HG03103 (cell line): ENCODE measurements around the gene C16orf54.
"Not testable (repeated sequence)": the region's sequence is repeated elsewhere in the genome, so short reads cannot be mapped to it uniquely, and the experiment has no call there.

Experiments used
- ATAC-seq: cut with Tn5 transposase; IDR thresholded peaks from one replicate; pipeline ENCODE4 v1.9.1; 2021; ENCODE audit warnings: low read depth; ENCODE audit not compliant: unreplicated experiment

The C16orf54 gene, protein sequence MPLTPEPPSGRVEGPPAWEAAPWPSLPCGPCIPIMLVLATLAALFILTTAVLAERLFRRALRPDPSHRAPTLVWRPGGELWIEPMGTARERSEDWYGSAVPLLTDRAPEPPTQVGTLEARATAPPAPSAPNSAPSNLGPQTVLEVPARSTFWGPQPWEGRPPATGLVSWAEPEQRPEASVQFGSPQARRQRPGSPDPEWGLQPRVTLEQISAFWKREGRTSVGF

DNA sequence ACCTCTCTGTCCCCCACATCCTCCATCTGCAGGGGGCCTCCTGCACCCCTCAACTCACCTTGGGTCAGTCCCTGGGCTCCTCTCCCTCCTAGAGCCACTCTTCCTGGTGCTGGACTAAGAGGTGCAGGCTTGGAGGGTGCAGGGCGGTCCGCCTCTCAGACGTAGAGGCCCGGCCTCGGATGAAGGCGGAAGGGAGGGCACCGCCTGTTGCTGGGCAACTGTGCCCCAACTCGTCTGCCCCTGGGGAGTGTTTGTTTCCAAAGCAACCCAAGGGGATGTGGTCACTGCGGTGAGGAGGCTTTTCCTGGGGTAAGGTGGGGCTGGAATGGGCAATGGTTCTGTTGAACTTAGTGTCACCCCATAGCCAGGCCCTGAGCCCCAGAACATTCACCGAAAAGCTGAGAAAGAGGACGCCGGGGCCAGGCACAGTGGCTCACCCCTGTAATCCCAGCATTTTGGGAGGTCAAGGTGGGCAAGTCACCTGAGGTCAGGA lies at the start of gene C16orf54:
C16orf54 (minus strand) TSS at position 138 of the 493 bp plus-strand sequence. CDS start 1,039 bp downstream, outside the sequence.
- ATAC-seq = no peak

DNA sequence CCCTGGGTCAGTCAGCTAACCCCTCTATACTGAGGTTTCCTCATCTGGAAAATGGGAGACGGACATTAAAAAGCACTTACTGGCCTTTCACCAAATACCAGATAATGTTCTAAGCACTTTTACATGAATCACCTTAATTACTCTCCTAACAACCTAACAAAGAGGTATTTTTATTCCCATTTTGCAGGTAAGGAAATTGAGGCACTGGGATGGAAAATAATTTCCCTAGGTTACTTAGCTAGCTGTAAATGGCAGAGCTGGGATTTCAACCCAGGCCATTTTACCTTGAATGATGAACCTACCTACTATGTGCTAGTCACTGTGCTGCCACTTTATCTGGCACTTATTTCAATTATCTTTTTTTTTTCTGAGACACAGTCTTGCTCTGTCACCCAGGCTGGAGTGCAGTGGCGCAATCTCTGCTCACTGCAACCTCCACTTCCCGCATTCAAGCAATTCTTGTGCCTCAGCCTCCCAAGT lies 48.5 kb upstream of the C16orf54 start:
- no peak for ATAC-seq

DNA sequence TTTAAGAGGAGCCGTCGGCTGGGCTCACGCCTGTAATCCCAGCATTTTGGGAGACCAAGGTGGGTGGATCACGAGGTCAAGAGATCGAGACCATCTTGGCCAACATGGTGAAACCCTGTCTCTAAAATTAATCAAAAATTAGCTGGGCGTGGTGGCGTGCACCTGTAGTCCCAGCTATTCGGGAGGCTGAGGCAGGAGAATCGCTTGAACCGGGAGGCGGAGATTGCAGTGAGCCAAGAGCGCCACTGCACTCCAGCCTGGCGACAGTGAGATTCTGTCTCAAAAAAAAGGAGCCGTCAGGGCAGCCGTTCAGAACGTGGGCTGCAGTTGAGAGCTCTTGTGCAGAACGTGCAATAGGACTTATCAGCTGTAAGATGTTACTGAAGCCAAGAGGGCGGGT lies 47.4 kb upstream of the C16orf54 start:
- ATAC-seq = not testable (repeated sequence)

DNA sequence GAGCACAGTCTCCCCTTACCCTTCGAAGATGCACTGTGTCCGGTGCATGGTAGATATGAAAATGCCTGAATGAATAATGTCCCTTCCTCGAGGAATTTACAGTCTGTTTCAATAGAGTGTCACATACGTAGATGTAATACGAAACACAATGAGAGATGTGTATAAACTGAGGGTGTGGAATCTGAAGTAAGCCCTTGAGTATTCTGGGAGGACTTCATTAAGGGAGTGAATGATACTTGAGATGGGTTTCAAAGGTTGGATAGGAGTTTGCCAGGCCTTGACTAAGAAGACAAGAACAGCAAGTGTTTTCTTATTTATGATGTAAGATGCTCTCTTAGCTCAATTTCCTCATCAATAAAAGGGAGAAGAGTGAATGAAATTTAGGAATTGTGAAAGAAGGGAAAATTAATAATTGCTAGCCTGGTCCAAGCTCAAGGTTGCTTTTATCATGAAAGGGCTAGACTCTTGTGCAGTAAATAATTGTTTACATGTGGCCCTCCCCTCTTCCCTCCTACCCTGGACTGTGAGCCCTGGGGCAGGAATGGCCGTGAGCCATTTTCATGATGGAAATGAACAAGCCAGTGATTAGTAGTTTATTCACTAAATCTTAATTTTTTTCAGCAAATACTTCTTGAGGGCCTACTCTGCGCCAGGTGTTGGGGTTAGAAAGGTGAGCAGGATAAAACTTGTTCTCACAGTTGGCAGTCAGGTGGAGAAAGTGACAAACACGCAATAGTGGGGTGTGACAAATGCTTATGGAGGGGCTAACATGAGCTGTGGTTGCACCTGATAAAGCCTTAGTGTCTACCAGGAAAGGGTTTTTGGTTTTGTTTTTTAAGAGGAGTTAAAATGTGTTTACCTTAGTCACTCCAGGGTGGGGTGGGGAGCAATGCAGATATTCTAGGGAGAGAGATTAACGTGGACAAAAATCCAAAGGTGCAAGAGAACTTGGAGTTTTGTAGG lies 46.3 kb upstream of the C16orf54 start:
- ATAC-seq = no peak

DNA sequence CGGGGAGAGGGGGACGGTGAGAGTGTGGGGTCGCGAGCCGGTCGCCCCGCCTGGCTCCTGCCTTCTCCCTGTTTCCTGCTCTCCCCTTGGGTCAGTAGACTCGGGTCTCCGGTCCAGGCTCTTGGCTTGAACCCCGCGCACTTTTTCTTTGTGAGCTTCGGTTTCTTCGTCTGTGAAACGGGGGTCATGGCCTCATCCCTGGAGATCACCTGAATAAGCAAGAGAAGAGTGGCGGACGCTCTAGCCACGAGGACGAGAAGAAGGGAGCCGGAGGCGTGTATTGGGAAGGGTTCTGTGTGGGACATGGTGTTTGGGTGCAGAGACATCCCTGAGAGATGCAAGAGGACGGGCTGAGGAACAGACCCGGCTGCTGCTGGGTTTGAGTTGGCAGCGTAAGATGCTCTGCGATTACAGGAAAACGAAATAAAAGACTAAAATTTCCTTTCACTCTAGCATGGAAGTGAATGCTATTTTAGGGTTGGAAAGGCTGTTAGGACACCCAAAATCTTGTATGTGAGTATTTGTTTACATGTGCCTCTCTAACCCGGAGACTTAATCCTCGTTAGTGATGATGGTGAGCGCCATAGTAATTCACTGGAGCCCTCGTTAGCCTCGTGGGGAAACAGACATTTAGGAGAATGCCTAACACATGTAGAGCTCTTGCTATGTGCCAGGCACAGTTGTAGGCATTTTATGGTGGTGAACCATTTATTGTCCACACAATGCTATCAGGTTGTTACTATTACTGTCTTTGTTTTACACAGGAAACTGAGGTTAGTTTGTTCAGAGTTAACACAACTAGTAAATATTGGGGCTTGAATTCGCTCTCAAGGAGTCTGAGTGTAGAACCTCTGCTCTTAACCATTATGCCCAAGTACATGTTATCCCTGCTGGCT lies 45.4 kb upstream of the C16orf54 start:
- ATAC-seq = peak; percentile 14

DNA sequence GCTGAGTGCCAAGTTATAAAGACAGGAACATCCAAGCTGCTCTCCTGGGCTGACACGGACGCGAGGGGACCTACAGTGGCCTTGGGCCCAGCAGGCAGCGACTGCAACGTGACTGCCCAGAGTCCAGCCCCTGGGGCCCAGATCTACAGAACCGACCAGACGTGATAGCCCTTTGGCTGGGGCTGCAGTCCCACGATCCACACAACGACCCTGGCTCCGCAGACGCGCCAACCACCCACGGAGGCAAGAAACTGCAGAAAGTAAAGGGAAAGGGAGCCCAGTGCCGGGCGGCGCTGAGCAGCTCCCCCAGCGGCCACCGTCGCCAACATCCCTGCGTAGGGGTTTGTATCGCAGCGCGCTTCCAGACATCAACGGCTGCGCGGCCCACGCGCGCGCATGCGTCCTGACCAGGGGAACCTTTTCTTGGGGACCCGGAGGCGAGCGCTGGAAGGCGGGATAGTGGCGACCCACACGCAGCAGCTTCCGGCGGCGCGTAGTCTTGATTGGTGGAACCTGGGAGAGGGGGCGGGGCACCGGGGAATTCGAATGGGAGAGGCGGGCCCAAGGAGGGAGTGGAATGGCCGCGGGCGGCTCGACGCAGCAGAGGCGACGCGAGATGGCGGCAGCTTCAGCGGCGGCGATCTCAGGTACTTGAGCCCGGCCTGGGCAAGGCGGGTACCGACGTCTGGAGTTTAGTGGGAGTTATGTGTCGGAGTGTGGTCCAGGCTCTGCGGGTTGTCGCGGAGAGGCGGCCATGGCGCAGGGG lies 44.6 kb upstream of the C16orf54 start, which contains the start of gene KIF22:
KIF22 (plus strand) TSS at position 569 of the 766 bp plus-strand sequence; CDS start at position 578, 9 bp downstream.
- ATAC-seq = peak; percentile 87

DNA sequence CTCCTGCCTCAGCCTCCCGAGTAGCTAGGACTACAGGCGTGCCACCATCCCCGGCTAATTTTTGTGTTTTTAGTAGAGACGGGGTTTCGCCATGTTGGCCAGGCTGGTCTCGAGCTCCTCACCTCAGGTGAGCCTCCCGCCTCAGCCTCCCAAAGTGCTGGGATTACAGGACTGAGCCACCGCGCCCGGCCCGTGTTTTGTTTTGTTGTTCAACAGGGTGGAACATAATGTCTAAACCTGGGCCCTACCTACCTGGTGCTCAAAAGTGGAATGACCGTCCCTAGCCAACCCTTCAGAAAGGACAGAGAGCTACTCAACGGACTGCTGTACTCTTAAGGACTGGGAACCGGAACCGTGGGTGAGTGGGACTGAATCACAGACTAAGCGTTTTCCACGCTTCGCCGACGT lies 44.0 kb upstream of the C16orf54 start:
- no peak for ATAC-seq

DNA sequence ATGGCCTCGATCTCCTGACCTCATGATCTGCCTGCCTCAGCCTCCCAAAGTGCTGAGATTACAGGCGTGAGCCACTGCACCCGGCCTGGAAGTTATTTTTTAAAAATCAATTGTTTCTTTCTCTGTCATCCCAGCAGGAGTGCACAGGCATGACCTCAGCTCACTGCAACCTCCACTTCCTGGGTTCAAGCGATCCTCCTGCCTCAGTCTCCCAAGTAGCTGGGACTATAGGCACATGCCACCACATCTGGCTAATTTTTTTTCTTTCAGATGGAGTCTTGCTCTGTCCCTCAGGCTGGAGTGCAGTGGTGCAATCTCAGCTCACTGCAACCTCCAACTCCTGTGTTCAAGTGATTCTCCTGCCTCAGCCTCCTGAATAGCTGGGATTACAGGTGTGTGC lies 41.4 kb upstream of the C16orf54 start:
- ATAC-seq = not testable (repeated sequence)

DNA sequence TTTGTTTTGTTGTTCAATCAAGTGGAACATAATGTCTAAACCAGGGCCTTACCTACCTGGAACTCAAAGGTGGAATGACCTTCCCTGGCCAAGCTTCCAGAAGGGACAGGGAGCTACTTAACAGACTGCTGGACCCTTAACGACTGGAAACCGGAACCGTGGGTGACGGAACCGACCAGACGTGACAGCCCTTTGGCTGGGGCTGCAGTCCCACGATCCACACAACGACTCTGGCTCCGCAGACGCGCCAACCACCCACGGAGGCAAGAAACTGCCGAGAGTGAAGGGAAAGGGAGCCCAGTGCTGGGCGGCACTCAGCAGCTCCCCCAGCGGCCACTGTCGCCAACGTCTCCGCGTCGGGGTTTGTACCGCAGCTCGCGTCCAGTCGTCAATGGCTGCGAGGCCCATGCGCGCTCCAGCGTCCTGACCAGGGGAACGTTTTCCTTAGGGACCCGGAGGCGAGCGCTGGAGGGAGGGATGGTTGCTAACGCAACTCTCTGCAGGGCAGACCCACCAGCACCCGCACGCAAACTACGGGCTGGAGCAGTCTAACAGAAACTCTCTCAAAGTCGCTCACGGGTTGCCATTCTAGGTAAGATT lies 39.2 kb upstream of the C16orf54 start:
- ATAC-seq = no peak

DNA sequence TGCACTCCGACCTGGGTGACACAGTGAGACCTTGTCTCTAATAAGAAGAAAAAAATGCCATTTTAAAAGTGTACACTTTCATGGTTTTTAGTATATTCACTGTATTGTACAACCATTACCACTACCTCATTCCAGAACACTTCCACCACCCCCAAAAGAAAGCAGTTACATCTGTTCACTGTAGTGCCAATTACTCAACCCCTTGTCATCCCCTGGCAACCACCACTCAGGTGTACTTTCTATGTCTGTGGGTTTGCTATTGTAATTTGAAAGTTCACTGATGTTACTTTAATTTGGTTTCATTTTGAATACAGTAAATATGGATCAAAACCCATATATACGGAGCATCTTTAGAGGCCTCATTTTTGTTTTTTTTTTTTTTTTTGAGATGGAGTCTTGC lies 38.4 kb upstream of the C16orf54 start:
- ATAC-seq = no peak

DNA sequence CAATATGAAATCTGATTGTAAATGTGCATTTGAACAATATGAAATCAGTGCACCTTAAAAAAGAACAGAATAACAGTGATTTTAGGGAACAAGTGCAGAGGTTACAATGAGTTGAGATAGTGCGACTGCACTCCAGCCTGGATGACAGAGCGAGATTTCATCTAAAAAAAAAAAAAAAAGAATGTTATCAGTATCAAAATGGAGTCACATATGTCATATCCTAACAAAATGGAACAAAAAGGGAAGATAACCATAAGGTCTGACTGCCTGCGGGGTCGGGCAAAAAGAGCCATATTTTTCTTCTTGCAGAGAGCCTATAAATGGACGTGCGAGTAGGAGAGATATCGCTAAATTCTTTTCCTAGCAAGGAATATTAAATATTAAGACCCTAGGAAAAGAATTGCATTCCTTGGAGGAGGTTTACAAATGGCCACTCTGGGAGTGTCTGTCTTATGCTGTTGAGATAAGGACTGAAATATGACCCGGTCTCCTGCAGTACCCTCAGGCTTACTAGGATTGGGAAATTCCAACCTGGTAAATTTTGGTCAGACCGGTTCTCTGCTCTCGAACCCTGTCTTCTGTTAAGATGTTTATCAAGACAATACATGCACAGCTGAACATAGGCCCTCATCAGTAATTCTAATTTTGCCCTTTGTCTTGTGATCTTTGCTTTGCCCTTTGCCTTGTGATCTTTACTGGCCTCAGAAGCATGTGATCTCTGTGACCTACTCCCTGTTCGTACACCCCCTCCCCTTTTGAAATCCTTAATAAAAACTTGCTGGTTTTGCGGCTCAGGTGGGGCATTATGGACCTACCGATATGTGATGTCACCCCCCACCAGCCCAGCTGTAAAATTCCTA lies 37.5 kb upstream of the C16orf54 start:
- not testable (repeated sequence) for ATAC-seq

DNA sequence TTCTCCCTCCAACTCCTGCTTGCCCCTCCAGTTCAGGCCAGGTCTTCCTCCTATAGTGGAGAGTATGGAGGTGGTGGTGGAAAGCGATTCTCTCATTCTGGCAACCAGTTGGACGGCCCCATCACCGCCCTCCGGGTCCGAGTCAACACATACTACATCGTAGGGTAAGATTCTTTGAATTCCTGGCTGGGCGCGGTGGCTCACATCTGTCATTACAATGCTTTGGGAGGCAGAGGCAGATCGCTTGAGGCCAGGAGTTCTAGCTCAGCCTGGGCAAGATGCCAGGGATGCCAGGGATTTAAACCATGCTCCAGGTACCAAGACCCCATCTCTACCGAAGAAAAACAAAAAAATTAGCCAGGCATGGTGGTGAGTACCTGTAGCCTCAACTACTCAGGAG lies 33.7 kb upstream of the C16orf54 start:
- no peak for ATAC-seq

DNA sequence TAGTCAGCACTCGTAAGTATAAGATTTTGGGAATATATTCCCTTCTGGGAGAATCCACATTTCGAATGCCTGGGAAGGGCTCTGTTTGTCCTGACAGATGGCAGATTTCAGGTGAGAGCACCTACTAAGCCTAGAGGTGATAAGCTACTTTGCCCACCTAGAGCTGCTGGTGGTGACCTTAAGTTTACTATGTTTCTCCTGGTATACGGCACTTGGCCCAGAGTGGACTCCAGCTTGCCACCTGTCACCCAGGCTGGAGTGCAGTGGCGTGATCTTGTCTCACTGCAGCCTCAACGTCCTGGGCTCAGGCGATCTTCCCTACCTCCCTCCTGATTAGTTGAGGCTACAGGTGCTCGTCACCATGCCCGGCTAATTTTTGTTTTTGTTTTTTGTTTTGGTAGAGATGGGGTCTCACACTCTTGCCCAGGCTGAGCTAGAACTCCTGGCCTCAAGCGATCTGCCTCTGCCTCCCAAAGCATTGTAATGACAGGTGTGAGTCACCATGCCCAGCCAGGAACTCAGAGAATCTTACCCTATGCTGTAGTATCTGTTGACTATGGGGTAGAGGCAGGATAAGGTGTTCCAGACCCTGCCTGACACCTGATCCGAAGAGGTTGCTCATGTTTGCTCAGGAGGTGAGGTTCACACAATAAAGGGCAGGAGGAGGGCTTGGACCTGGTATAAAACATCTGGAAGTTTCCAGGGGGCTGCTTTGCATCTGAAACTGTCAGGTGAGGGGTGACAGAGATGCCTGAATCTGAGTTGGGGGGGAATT lies 32.0 kb upstream of the C16orf54 start, which contains the start of gene ZG16:
ZG16 (plus strand) TSS at position 681 of the 775 bp plus-strand sequence. CDS start 1,011 bp downstream, outside the sequence.
- ATAC-seq = no peak

DNA sequence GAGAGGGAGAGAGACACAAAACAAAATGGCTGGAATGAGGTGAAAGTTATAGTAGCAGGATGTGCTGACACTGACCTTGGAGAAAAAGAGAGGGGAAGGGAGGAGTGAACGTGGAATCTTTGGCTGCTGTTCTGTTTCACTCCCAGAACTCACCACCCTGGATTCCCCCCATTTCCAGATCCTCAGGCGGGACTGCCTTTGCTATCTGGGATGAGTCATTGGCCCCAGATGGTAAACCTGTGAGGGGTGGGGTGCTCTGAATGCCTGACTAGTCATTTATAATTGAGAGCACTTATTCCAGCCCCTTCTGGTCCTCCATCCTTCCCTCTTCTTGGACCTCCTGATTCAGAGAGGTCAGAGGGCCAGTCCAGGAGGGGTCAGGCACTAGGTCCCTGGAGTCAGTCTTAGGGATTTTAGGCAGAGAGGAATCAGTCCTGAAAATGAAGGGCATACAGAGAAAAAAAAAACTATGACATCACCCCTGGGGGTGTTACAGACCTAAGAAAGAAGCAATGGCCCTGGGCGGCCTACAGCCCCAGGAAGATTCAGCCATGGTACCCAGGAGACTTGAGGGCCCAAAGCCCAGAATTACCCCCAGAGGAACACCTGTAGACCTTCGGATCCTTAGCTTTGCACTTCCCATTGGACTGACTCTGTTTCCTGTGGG lies 30.1 kb upstream of the C16orf54 start:
- no peak for ATAC-seq

DNA sequence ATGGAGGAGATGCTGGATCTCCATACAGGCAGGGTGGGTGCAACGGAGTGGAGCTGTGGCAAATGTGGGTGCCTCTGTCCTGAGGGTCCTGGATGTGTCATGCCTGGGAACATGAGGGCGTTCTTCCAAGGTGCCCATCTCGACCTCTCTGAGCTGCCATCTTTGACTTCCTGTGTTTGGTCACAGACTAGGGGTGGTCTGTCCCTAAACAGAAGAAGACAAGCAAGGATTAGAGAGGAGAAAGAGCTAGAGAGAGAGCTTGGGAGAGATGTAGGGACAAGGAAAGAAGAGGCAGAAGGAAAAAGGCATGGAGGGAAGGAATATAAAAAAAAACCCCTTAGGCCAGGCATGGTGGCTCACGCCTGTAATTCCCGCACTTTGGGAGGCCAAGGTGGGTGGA lies 28.9 kb upstream of the C16orf54 start:
- ATAC-seq = no peak

DNA sequence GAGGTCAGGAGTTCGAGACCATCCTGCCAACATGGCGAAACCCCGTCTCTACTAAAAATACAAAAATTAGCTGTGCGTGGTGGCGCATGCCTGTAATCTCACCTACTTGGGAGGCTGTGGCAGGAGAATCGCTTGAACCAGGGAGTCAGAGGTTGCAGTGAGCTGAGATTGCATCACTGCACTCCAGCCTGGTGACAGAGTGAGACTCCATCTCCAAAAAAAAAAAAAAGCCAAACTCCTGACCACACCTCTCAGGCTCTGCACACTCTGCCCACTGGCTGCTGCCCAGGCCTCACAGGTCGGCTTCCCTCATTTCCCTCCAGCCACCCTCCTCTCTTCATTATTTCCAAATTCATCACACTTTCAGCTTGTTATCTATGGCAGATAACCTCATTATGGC lies 26.5 kb upstream of the C16orf54 start:
- ATAC-seq = not testable (repeated sequence)
